ENCODE measurements around the gene ASIC2.

- no peak for TF ChIP-seq CTCF (IDR thresholded peaks at IDR 0.05)
- TF ChIP-seq POLR2A (IDR thresholded peaks at IDR 0.05): no peak
These were observed 121.2 kb downstream of the ASIC2 start for GRCh38 chr17:33171931-33172330.
